Vagina (tissue), 2 donors: ENCODE results near the gene AP2B1. TPM values are rescaled to one million over a fixed set of nuclear protein-coding genes. Genes with fewer than 3 reads are reported as not detected.
A peak's percentile ranks its signal among the peaks of the same experiment; 100 is the strongest.

ENCODE experiments used
- DNase-seq, 2 donors: peaks; one replicate each; pipeline ENCODE4 v3.0.0-alpha.2; 2017; ENCODE audit errors: extremely low spot score in 2 of 2
- H3K27ac ChIP-seq: fragments of 200-600 bp; sonication (generic); one replicate; pipeline ENCODE4 v1.5.1; 2019
- H3K27me3 ChIP-seq: fragments of 200-600 bp; sonication (generic); one replicate; pipeline ENCODE4 v1.5.1; 2019
- H3K36me3 ChIP-seq, 2 donors: fragments of 200-600 bp; sonication (generic); one replicate each; pipeline ENCODE4 v1.5.1; 2017 to 2019
- H3K4me1 ChIP-seq: fragments of 200-600 bp; sonication (generic); one replicate; pipeline ENCODE4 v1.5.1; 2019
- H3K4me3 ChIP-seq, 2 donors: fragments of 200-600 bp; sonication (generic); 1 replicate in 1 of 2; 2 replicates in 1 of 2; pipeline ENCODE4 v1.5.1; 2016 to 2019
- H3K9me3 ChIP-seq: fragments of 200-600 bp; sonication (generic); one replicate; pipeline ENCODE4 v1.5.1; 2019
- CTCF ChIP-seq, 3 experiments: fragments of 450-650 bp in 2 of 3; fragments of 200-600 bp in 1 of 3; sonication (generic) in 1 of 3; IDR thresholded peaks; one replicate each; pipeline ENCODE4 v1.5.1; 2017 to 2019; ENCODE audit warnings: antibody characterized with exemption in 3 of 3, mild to moderate bottlenecking in 2 of 3, moderate library complexity in 2 of 3
- POLR2A ChIP-seq, 2 donors: fragments of 450-650 bp; IDR thresholded peaks; one replicate each; pipeline ENCODE4 v1.6.1; 2017; ENCODE audit warnings: antibody characterized with exemption in 2 of 2, mild to moderate bottlenecking in 2 of 2, moderate library complexity in 2 of 2
- POLR2AphosphoS5 ChIP-seq, 2 donors: sonication (generic); formaldehyde crosslinking; IDR thresholded peaks; one replicate each; pipeline ENCODE4 v1.9.0; 2017; ENCODE audit warnings: antibody characterized with exemption in 2 of 2, mild to moderate bottlenecking in 2 of 2, low read depth in 1 of 2; ENCODE audit not compliant: insufficient read depth in 1 of 2
- intact Hi-C: fragments of 100-400 bp; cut with DNase I; formaldehyde crosslinking; loops from one replicate; pipeline ENCODE4 v1.15.1; 2023
- total RNA-seq: library from RNA; depleted of rRNA; stranded (reverse); fragments of >200 nt; gene quantifications from one replicate; pipeline ENCODE4 v1.2.3, GENCODE V29; 2016

AP2B1 gene
- total RNA-seq, 1 donor from 2014 or later: 62.1 TPM

GRCh38 chr17:35733366-35733765, 146.2 kb downstream of the AP2B1 start:
- Histone ChIP-seq H3K9me3 (no peaks in the 10 kb centered on the region), H3K27ac (no peak overlapping the region), H3K4me3 (no peak overlapping the region), H3K27me3 (no peaks in the 10 kb centered on the region), H3K36me3 (no peaks in the 10 kb centered on the region), H3K4me1 (peaks cover 24% of the 10 kb centered on the region)
- DNase-seq: peak in 1 of 2 donors; percentile 64
- intact Hi-C loops: no loop called here
- no peak for TF ChIP-seq POLR2AphosphoS5 (IDR thresholded peaks at IDR 0.05; ENCODE audit: insufficient read depth in 1 of 2, low read depth in 1 of 2)
- TF ChIP-seq POLR2A (IDR thresholded peaks at IDR 0.05): no peak
- TF ChIP-seq CTCF (IDR thresholded peaks at IDR 0.05): no peak

GRCh38 chr17:35734396-35734795, 147.3 kb downstream of the AP2B1 start:
- H3K27ac ChIP-seq: no peak overlapping the region
- no peak for DNase-seq
- H3K4me1 ChIP-seq: peaks cover 24% of the 10 kb centered on the region
- intact Hi-C loops: no loop called here
- TF ChIP-seq POLR2AphosphoS5 (IDR thresholded peaks at IDR 0.05; ENCODE audit: insufficient read depth in 1 of 2, low read depth in 1 of 2) (no peak), CTCF (IDR thresholded peaks at IDR 0.05) (no peak), POLR2A (IDR thresholded peaks at IDR 0.05) (no peak)
- no peaks in the 10 kb centered on the region for H3K36me3 ChIP-seq
- no peaks in the 10 kb centered on the region for H3K9me3 ChIP-seq
- no peaks in the 10 kb centered on the region for H3K27me3 ChIP-seq
- no peak overlapping the region for H3K4me3 ChIP-seq

GRCh38 chr17:35735036-35735805, 148.1 kb downstream of the AP2B1 start:
- H3K9me3 ChIP-seq: no peaks in the 10 kb centered on the region
- no peak for DNase-seq
- no peaks in the 10 kb centered on the region for H3K27me3 ChIP-seq
- peaks cover 24% of the 10 kb centered on the region for H3K4me1 ChIP-seq
- H3K36me3 ChIP-seq: no peaks in the 10 kb centered on the region
- H3K4me3 ChIP-seq: no peak overlapping the region
- intact Hi-C loops: no loop called here
- no peak overlapping the region for H3K27ac ChIP-seq
- TF ChIP-seq CTCF (IDR thresholded peaks at IDR 0.05) (no peak), POLR2AphosphoS5 (IDR thresholded peaks at IDR 0.05; ENCODE audit: insufficient read depth in 1 of 2, low read depth in 1 of 2) (no peak), POLR2A (IDR thresholded peaks at IDR 0.05) (no peak)

- Histone ChIP-seq H3K27me3 (peaks cover 4% of the 10 kb centered on the region), H3K9me3 (no peaks in the 10 kb centered on the region), H3K36me3 (no peaks in the 10 kb centered on the region), H3K27ac (no peak overlapping the region), H3K4me3 (no peak overlapping the region), H3K4me1 (peaks cover 19% of the 10 kb centered on the region)
- intact Hi-C loops: no loop called here
- TF ChIP-seq POLR2A (IDR thresholded peaks at IDR 0.05): no peak
- DNase-seq: no peak
Measured at GRCh38 chr17:35736236-35736635, 149.1 kb downstream of the AP2B1 start.

- intact Hi-C loops: no loop called here
- no peaks in the 10 kb centered on the region for H3K36me3 ChIP-seq
- H3K27me3 ChIP-seq: peaks cover 16% of the 10 kb centered on the region
- peaks cover 10% of the 10 kb centered on the region for H3K4me1 ChIP-seq
- no peak overlapping the region for H3K4me3 ChIP-seq
- no peaks in the 10 kb centered on the region for H3K9me3 ChIP-seq
- TF ChIP-seq POLR2A (IDR thresholded peaks at IDR 0.05) (no peak), CTCF (IDR thresholded peaks at IDR 0.05) (no peak), POLR2AphosphoS5 (IDR thresholded peaks at IDR 0.05; ENCODE audit: insufficient read depth in 1 of 2, low read depth in 1 of 2) (no peak)
- no peak overlapping the region for H3K27ac ChIP-seq
- DNase-seq: no peak
Measured at GRCh38 chr17:35738519-35739133, 151.5 kb downstream of the AP2B1 start.
